K562 (cell line): Measurements from ENCODE around the gene GRID2IP. TPM values are rescaled to one million over a fixed set of nuclear protein-coding genes. Genes with fewer than 3 reads are reported as not detected.
A peak's percentile ranks its signal among the peaks of the same experiment; 100 is the strongest.

Experiments used
- AFF1 ChIP-seq, 2 experiments: fragments of 450-650 bp; IDR thresholded peaks; 2 replicates each; pipeline ENCODE4 v1.6.1; 2018; ENCODE audit warnings: mild to moderate bottlenecking in 2 of 2, low read depth in 1 of 2; ENCODE audit not compliant: partially characterized antibody in 2 of 2
- ASH1L ChIP-seq: fragments of 450-650 bp; IDR thresholded peaks from 2 replicates; pipeline ENCODE4 v1.6.1; 2018; ENCODE audit warnings: borderline replicate concordance, mild to moderate bottlenecking, low read depth; ENCODE audit not compliant: partially characterized antibody
- DIDO1 ChIP-seq: fragments of 450-650 bp; IDR thresholded peaks from 2 replicates; pipeline ENCODE4 v1.6.1; 2016; ENCODE audit warnings: low read depth, missing biosample characterization, missing genetic modification characterization
- FOXA3 ChIP-seq, 2 experiments: fragments of 450-650 bp in 1 of 2; sonication (generic) in 1 of 2; formaldehyde crosslinking; IDR thresholded peaks in 1 of 2; conservative IDR thresholded peaks in 1 of 2; 2 replicates each; pipeline versions ENCODE4 v1.4.0 to v1.8.0; 2020 to 2022; ENCODE audit warnings: mild to moderate bottlenecking in 2 of 2, missing genetic modification reagents in 1 of 2
- FOXP4 ChIP-seq: sonication (generic); formaldehyde crosslinking; IDR thresholded peaks from 2 replicates; pipeline ENCODE4 v1.8.0; 2022; ENCODE audit warnings: mild to moderate bottlenecking, missing genetic modification reagents, borderline replicate concordance
- GMEB1 ChIP-seq: fragments of 250-450 bp; sonication (Bioruptor Pico); IDR thresholded peaks from 2 replicates; pipeline ENCODE4 v1.4.0; 2020; ENCODE audit warnings: mild to moderate bottlenecking
- KAT2B ChIP-seq: IDR thresholded peaks from one replicate; pipeline ENCODE4 v1.6.1; 2012; ENCODE audit warnings: low read depth, mild to moderate bottlenecking, control low read depth, inconsistent platforms, low read length, moderate library complexity
- NELFE ChIP-seq: IDR thresholded peaks from 2 replicates; pipeline ENCODE4 v1.6.1; 2011; ENCODE audit warnings: mild to moderate bottlenecking; ENCODE audit not compliant: insufficient read depth, insufficient read length
- PHTF2 ChIP-seq: fragments of 250-450 bp; sonication (Bioruptor Pico); IDR thresholded peaks from 2 replicates; pipeline ENCODE4 v1.5.0; 2021; ENCODE audit warnings: mild to moderate bottlenecking
- PML ChIP-seq: IDR thresholded peaks from 2 replicates; pipeline ENCODE4 v1.6.1; 2012; ENCODE audit warnings: low read length, inconsistent platforms
- SMARCB1 ChIP-seq: IDR thresholded peaks from 2 replicates; pipeline ENCODE4 v1.6.1; 2011; ENCODE audit warnings: improper control_type of control experiment, low read depth; ENCODE audit not compliant: insufficient read length
- STAG1 ChIP-seq: sonication (generic); formaldehyde crosslinking; IDR thresholded peaks from 2 replicates; pipeline ENCODE4 v1.5.0; 2020; ENCODE audit warnings: missing genetic modification reagents, borderline replicate concordance
- TEAD1 ChIP-seq, 2 experiments: fragments of 450-650 bp in 1 of 2; sonication (generic) in 1 of 2; formaldehyde crosslinking; IDR thresholded peaks; 2 replicates each; pipeline versions ENCODE4 v1.4.0 to v1.8.0; 2020 to 2022; ENCODE audit warnings: mild to moderate bottlenecking in 2 of 2, missing genetic modification reagents in 1 of 2
- ZNF717 ChIP-seq: fragments of 250-450 bp; sonication (Bioruptor Pico); IDR thresholded peaks from 2 replicates; pipeline ENCODE4 v1.5.0; 2021
- polyA plus RNA-seq, 8 experiments: library from polyadenylated mRNA; depleted of rRNA in 4 of 8; stranded (reverse) in 5 of 8; unstranded in 3 of 8; fragments of >200 nt; fragmentation: Nextera tagmentation in 2 of 8; fragmentation: Illumina TruSeq in 1 of 8; extraction: Ambion mirVana in 2 of 8; extraction: Trizol in 1 of 8; gene quantifications; 2 replicates each; pipeline versions ENCODE4 v1.2.1 to v1.2.3, GENCODE V29; 2011 to 2014; ENCODE audit warnings: inconsistent platforms in 1 of 8, missing spikeins in 1 of 8
- total RNA-seq, 7 experiments: library from RNA; depleted of rRNA in 6 of 7; stranded (reverse); fragments of >200 nt in 6 of 7; fragmentation: Illumina TruSeq in 2 of 7; extraction: Trizol in 2 of 7; gene quantifications; 2 replicates each; pipeline versions ENCODE4 v1.2.1 to v1.2.3, GENCODE V29; 2011 to 2021; ENCODE audit warnings: low replicate concordance in 1 of 7
- TF ChIP-seq, protein P1 (sequence below): fragments of 450-650 bp; formaldehyde crosslinking; IDR thresholded peaks from 2 replicates; pipeline ENCODE4 v1.4.0; 2022; ENCODE audit warnings: mild to moderate bottlenecking, moderate library complexity
- TF ChIP-seq, protein P2 (sequence below): fragments of 250-450 bp; sonication (Bioruptor Pico); IDR thresholded peaks from 2 replicates; pipeline ENCODE4 v1.8.0; 2021; ENCODE audit warnings: moderate library complexity, mild to moderate bottlenecking, inconsistent platforms

GRID2IP gene
- total and polyA plus RNA-seq, 9 of the 15 experiments (the other 6 are each of a cell fraction or from before 2014, with no cell fraction given), result not detected

GRCh38 chr7:6451224-6451705 is 100.0 kb downstream of the GRID2IP start (continued):
- TF ChIP-seq, protein P1, sequence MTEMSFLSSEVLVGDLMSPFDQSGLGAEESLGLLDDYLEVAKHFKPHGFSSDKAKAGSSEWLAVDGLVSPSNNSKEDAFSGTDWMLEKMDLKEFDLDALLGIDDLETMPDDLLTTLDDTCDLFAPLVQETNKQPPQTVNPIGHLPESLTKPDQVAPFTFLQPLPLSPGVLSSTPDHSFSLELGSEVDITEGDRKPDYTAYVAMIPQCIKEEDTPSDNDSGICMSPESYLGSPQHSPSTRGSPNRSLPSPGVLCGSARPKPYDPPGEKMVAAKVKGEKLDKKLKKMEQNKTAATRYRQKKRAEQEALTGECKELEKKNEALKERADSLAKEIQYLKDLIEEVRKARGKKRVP (CRISPR knock-in tag), result no peak
- TF ChIP-seq ZNF717 (CRISPR knock-in tag), result no peak
- TF ChIP-seq SMARCB1, result peak; percentile 97
- no peak for TF ChIP-seq PHTF2 (CRISPR knock-in tag)
- TF ChIP-seq STAG1 (CRISPR knock-in tag), result no peak
- TF ChIP-seq DIDO1, result no peak
- TF ChIP-seq FOXA3 (CRISPR knock-in tag; conservative IDR thresholded peaks at IDR 0.05 in 1 of 2, IDR thresholded peaks at IDR 0.05 in 1 of 2), result no peak
- peak; percentile 27 to 86; a peak in 3 of 4 replicates for TF ChIP-seq TEAD1 (CRISPR knock-in tag; IDR thresholded peaks at IDR 0.05)
- no peak for TF ChIP-seq NELFE
- no peak for TF ChIP-seq ASH1L
- peak; percentile 97 for TF ChIP-seq PML
- no peak for TF ChIP-seq KAT2B
- 0 out of 2 replicates have a peak, but pooled peaks have one; percentile 53 for TF ChIP-seq FOXP4 (CRISPR knock-in tag)
- no peak for TF ChIP-seq GMEB1 (CRISPR knock-in tag)
- TF ChIP-seq AFF1 (IDR thresholded peaks at IDR 0.05; ENCODE audit: low read depth in 1 of 2, partially characterized antibody in 2 of 2), result peak in 1 of 2 experiments; percentile 76
- TF ChIP-seq, protein P2, sequence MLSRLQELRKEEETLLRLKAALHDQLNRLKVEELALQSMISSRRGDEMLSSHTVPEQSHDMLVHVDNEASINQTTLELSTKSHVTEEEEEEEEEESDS (CRISPR knock-in tag), result no peak
